Pancreas (tissue), 10 donors: ENCODE measurements around the gene TMEM167A. TPM values are rescaled to one million over a fixed set of nuclear protein-coding genes. Genes with fewer than 3 reads are reported as not detected.

Experiments used
- ATAC-seq, 4 donors: fragments of 200-7000 bp; cut with Tn5 transposase; one replicate each; pipeline versions ENCODE4 v1.8.0 to v1.9.1; 2020; ENCODE audit warnings: mild to moderate bottlenecking in 4 of 4, moderate library complexity in 4 of 4
- DNase-seq, 6 donors: peaks; one replicate each; pipeline ENCODE4 v3.0.0-alpha.2; 2020
- FAIRE-seq: peaks from 2 replicates; lab custom pipeline; 2012; peaks lifted over from hg19 to GRCh38; lab: Jason Lieb, UNC
- H3K27ac ChIP-seq, 4 donors: fragments of 200-600 bp; sonication (generic); 1 replicate in 3 of 4; 2 replicates in 1 of 4; pipeline versions ENCODE4 v1.5.0 to v1.8.0; 2020
- H3K27me3 ChIP-seq, 4 donors: fragments of 200-600 bp; one replicate each; pipeline ENCODE4 v1.8.0; 2021
- H3K36me3 ChIP-seq, 3 donors: fragments of 200-600 bp; sonication (generic) in 1 of 3; one replicate each; pipeline versions ENCODE4 v1.5.0 to v1.8.0; 2020 to 2021
- H3K4me1 ChIP-seq, 3 donors: fragments of 200-600 bp; one replicate each; pipeline ENCODE4 v1.8.0; 2021
- H3K4me3 ChIP-seq, 4 donors: fragments of 200-600 bp; sonication (generic) in 2 of 4; one replicate each; pipeline versions ENCODE4 v1.5.0 to v1.8.0; 2020 to 2021
- H3K9me3 ChIP-seq, 4 donors: fragments of 200-600 bp; one replicate each; pipeline ENCODE4 v1.8.0; 2021
- CTCF ChIP-seq, 4 donors: fragments of 200-600 bp; sonication (generic) in 3 of 4; IDR thresholded peaks; one replicate each; pipeline versions ENCODE4 v1.5.0 to v1.8.0; 2021; ENCODE audit warnings: antibody characterized with exemption in 4 of 4
- WGBS, 2 donors: extraction: QIAGEN DNeasy Blood & Tissue Kit; methylation state at CpG; one replicate each; pipeline ENCODE4 v1.1.7; 2013; 5-methylcytosine and 5-hydroxymethylcytosine counted together
- intact Hi-C, 3 donors: fragments of 100-400 bp; cut with DNase I; formaldehyde crosslinking; loops; one replicate each; pipeline versions ENCODE4 v1.11.1 to v1.14.2; 2022
- polyA plus RNA-seq, 2 donors: library from polyadenylated mRNA; stranded (reverse); fragments of 200-250 nt; gene quantifications; one replicate each; pipeline ENCODE4 v1.2.3, GENCODE V29; 2013
- total RNA-seq, 6 donors: library from RNA; stranded (reverse); fragmentation: NEBNext Ultra II Directional in 4 of 6; extraction: Animal tissue kit (Norgen Biotek cat#: 25700) in 4 of 6; gene quantifications; one replicate each; pipeline versions ENCODE4 v1.2.1 to v1.2.4, GENCODE V29; 2021 to 2023
- donor health status: healthy with polysubstance abuse.
- donor health status: DM: no; HTN: no; CAD: no; lungs with moderate emphysema.
- donor health status: DM: no; HTN: no; CAD: no.
- donor health status: control.
- donor health status: control.
- donor health status: Bipolar disorder and iron deficiency.
- donor health status: DM: yes; HTN: yes; CAD: no.
- donor health status: DM: no; HTN: no; CAD: no.
- donor health status: DM: no; HTN: no; CAD: no.
- donor health status: DM: yes; HTN: yes; CAD: no.

The TMEM167A gene
- total and polyA plus RNA-seq, 8 donors, result 13.3 to 48.5 (median 33.4) TPM

- no peak for TF ChIP-seq CTCF (IDR thresholded peaks at IDR 0.05)
- Histone ChIP-seq H3K27me3 (no peaks in the 10 kb centered on the region), H3K4me3 (no peak overlapping the region), H3K4me1 (peaks cover 6 to 15% (median 10%) of the 10 kb centered on the region in 3 donors), H3K36me3 (no peaks in the 10 kb centered on the region), H3K27ac (no peak overlapping the region), H3K9me3 (no peaks in the 10 kb centered on the region)
- DNase-seq, result no peak
- ATAC-seq, result no peak
- FAIRE-seq, result no peak
- intact Hi-C loops, result no loop called here
- 35 to 44% methylated on average over 2 of the region's 2 CpGs for WGBS, 2 donors
Measured at GRCh38 chr5:83084336-83084735, 7.1 kb upstream of the TMEM167A start.

DNA sequence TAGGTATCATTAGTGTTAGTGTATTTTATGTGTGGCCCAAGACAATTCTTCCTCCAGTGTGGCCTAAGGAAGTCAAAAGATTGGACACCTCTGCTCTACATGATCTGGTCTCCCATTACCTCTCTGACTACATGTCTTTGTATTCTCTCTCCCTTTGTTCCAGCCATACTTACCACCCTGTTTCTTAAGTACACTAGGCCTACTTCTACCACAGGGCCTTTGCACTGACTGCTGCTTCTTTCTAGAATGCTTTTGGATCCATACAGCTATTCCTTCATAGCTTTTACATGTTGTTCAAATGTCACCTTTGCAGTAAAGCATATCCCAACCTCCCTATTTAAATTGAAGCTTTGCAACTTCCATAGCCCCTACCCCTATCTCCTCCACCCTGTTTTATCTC is 5.6 kb upstream of the TMEM167A start:
- H3K4me1 ChIP-seq, result peaks cover 6 to 20% (median 10%) of the 10 kb centered on the region in 3 donors
- no peak overlapping the region for H3K4me3 ChIP-seq
- FAIRE-seq, result no peak
- no peaks in the 10 kb centered on the region for H3K36me3 ChIP-seq
- no peak for ATAC-seq
- intact Hi-C loops, result no loop called here
- no peak overlapping the region for H3K27ac ChIP-seq
- H3K9me3 ChIP-seq, result no peaks in the 10 kb centered on the region
- DNase-seq, result no peak
- no peaks in the 10 kb centered on the region for H3K27me3 ChIP-seq
- TF ChIP-seq CTCF (IDR thresholded peaks at IDR 0.05), result no peak

- WGBS, 2 donors, result 3 to 4% methylated on average over 14 of the region's 14 CpGs
- DNase-seq, result no peak
- TF ChIP-seq CTCF (IDR thresholded peaks at IDR 0.05), result no peak
- peak overlapping the region; percentile 44 to 93 (median 86) for H3K4me3 ChIP-seq
- H3K27ac ChIP-seq, result peak overlapping the region; percentile 37 to 90 (median 72)
- no peaks in the 10 kb centered on the region for H3K36me3 ChIP-seq
- no peaks in the 10 kb centered on the region for H3K27me3 ChIP-seq
- no peak for FAIRE-seq
- intact Hi-C loops, result no loop called here
- H3K4me1 ChIP-seq, result peaks cover 0 to 23% (median 0%) of the 10 kb centered on the region in 3 donors
- no peaks in the 10 kb centered on the region for H3K9me3 ChIP-seq
- peak in 3 of 4 donors; percentile 5 to 33 (median 10) for ATAC-seq
Measured at GRCh38 chr5:83077662-83078261, 568 bp upstream of the TMEM167A start.

- intact Hi-C loops, result no loop called here
- DNase-seq (no peak), ATAC-seq (no peak), FAIRE-seq (no peak)
- no peaks in the 10 kb centered on the region for H3K36me3 ChIP-seq
- H3K27ac ChIP-seq, result no peak overlapping the region
- 50 to 71% methylated on average over 6 of the region's 6 CpGs for WGBS, 2 donors
- H3K9me3 ChIP-seq, result no peaks in the 10 kb centered on the region
- H3K4me1 ChIP-seq, result peaks cover 9 to 47% (median 18%) of the 10 kb centered on the region in 3 donors
- H3K27me3 ChIP-seq, result no peaks in the 10 kb centered on the region
- H3K4me3 ChIP-seq, result no peak overlapping the region
- no peak for TF ChIP-seq CTCF (IDR thresholded peaks at IDR 0.05)
Measured at GRCh38 chr5:83072966-83073365, 4.2 kb downstream of the TMEM167A start.

GRCh38 chr5:83071286-83072051 is 5.7 kb downstream of the TMEM167A start:
- intact Hi-C loops, result no loop called here
- WGBS, 2 donors, result 57 to 65% methylated on average over 2 of the region's 2 CpGs
- Histone ChIP-seq H3K27ac (no peak overlapping the region), H3K4me3 (no peak overlapping the region), H3K4me1 (peaks cover 9 to 46% (median 18%) of the 10 kb centered on the region in 3 donors), H3K27me3 (no peaks in the 10 kb centered on the region), H3K9me3 (no peaks in the 10 kb centered on the region), H3K36me3 (no peaks in the 10 kb centered on the region)
- DNase-seq (no peak), ATAC-seq (no peak), FAIRE-seq (no peak)
- TF ChIP-seq CTCF (IDR thresholded peaks at IDR 0.05), result no peak
